GM12878 (cell line): ENCODE measurements around the gene AKT1. TPM values are rescaled to one million over a fixed set of nuclear protein-coding genes. Genes with fewer than 3 reads are reported as not detected.

ENCODE experiments used
- ATAC-seq: fragments of 200-7000 bp; cut with Tn5 transposase; 3 replicates; pipeline ENCODE4 v1.9.1; 2020; ENCODE audit warnings: mild to moderate bottlenecking, moderate library complexity
- BruUV-seq: library from RNA; stranded (reverse); fragments of 400-500 nt; replicated peaks from 2 replicates; lab custom pipeline; 2021; lab: Mats Ljungman, UMichigan
- CTCF ChIA-PET: fragments of 300-600 bp; sonication (Branson Sonifier 250); formaldehyde crosslinking; extraction: SDS; loops from one replicate; lab custom pipeline; 2021; ENCODE audit warnings: inconsistent platforms; lab: Yijun Ruan, JAX
- POLR2A ChIA-PET: fragments of 350-600 bp; formaldehyde crosslinking; extraction: SDS; loops from one replicate; lab custom pipeline; 2021; ENCODE audit warnings: inconsistent platforms; lab: Charles Lee
- RAD21 ChIA-PET: fragments of 300-600 bp; sonication (Branson Sonifier 250); formaldehyde crosslinking; loops from one replicate; lab custom pipeline; 2023; ENCODE audit warnings: antibody characterized with exemption; ENCODE audit not compliant: unreplicated experiment; lab: Charles Lee
- SMC1A ChIA-PET: fragments of 300-600 bp; sonication (Branson Sonifier 250); formaldehyde crosslinking; loops from one replicate; lab custom pipeline; 2023; ENCODE audit not compliant: unreplicated experiment, uncharacterized antibody; lab: Charles Lee
- DNase-seq: peaks from one replicate; pipeline ENCODE4 v3.0.0-alpha.2; 2011; ENCODE audit warnings: low read depth, low spot score
- FAIRE-seq: peaks from 3 replicates; lab custom pipeline; 2011; peaks lifted over from hg19 to GRCh38; lab: Jason Lieb, UNC
- H2AFZ ChIP-seq: 2 replicates; pipeline ENCODE4 v1.6.0; 2011; ENCODE audit warnings: low read depth, low read length, control low read depth; ENCODE audit not compliant: control insufficient read depth
- H3K27ac ChIP-seq: 2 replicates; pipeline ENCODE4 v1.5.1; 2011; ENCODE audit warnings: control low read depth; ENCODE audit not compliant: control insufficient read depth, insufficient read depth
- H3K27me3 ChIP-seq, 2 experiments: replicated peaks in 1 of 2; 2 replicates each; pipeline versions ENCODE4 v1.6.0 to v1.6.1; 2011; ENCODE audit warnings: low read length in 1 of 2; ENCODE audit not compliant: control insufficient read depth in 2 of 2, insufficient read depth in 2 of 2
- H3K36me3 ChIP-seq, 2 experiments: 2 replicates each; pipeline ENCODE4 v1.5.1; 2011; ENCODE audit warnings: low read length in 1 of 2; ENCODE audit not compliant: control insufficient read depth in 2 of 2, insufficient read depth in 2 of 2
- H3K4me1 ChIP-seq: 2 replicates; pipeline ENCODE4 v1.6.1; 2011; ENCODE audit warnings: mild to moderate bottlenecking, low read length, moderate library complexity, mixed read lengths; ENCODE audit not compliant: control insufficient read depth, insufficient read depth
- H3K4me2 ChIP-seq: 2 replicates; pipeline ENCODE4 v1.6.0; 2011; ENCODE audit warnings: control low read depth; ENCODE audit not compliant: control insufficient read depth, insufficient read depth
- H3K4me3 ChIP-seq: fragments of 200-600 bp; sonication (generic); 2 replicates; pipeline ENCODE4 v1.5.1; 2016
- H3K79me2 ChIP-seq: 2 replicates; pipeline ENCODE4 v1.6.0; 2011; ENCODE audit warnings: low read length; ENCODE audit not compliant: control insufficient read depth, insufficient read depth
- H3K9ac ChIP-seq: 2 replicates; pipeline ENCODE4 v1.8.0; 2011; ENCODE audit warnings: low read length, control low read depth, mixed read lengths; ENCODE audit not compliant: control insufficient read depth, insufficient read depth
- H3K9me3 ChIP-seq: replicated peaks from 3 replicates; pipeline ENCODE4 v1.5.1; 2011; ENCODE audit warnings: mild to moderate bottlenecking, low read length; ENCODE audit not compliant: control insufficient read depth, insufficient read depth
- H4K20me1 ChIP-seq: 2 replicates; pipeline ENCODE4 v1.6.0; 2011; ENCODE audit not compliant: control insufficient read depth, insufficient read depth
- BMI1 ChIP-seq: fragments of 450-650 bp; IDR thresholded peaks from 2 replicates; pipeline ENCODE4 v1.6.1; 2016; ENCODE audit warnings: mild to moderate bottlenecking, moderate library complexity, borderline replicate concordance
- CEBPZ ChIP-seq: fragments of 150-350 bp; IDR thresholded peaks from 2 replicates; pipeline ENCODE4 v1.6.1; 2016; ENCODE audit warnings: low read depth, low read length
- ESRRA ChIP-seq: IDR thresholded peaks from 2 replicates; pipeline ENCODE4 v1.6.1; 2012; ENCODE audit warnings: mild to moderate bottlenecking, low read length, improper control_type of control experiment
- HSF1 ChIP-seq: fragments of 150-350 bp; IDR thresholded peaks from 2 replicates; pipeline ENCODE4 v1.6.1; 2014; ENCODE audit warnings: mild to moderate bottlenecking, low read depth, low read length
- IRF3 ChIP-seq: fragments of 450-650 bp; IDR thresholded peaks from 2 replicates; pipeline ENCODE4 v1.6.1; 2014; ENCODE audit warnings: mild to moderate bottlenecking
- MEF2B ChIP-seq: fragments of 450-650 bp; IDR thresholded peaks from 2 replicates; pipeline ENCODE4 v1.6.1; 2018; ENCODE audit warnings: mild to moderate bottlenecking, moderate library complexity; ENCODE audit not compliant: partially characterized antibody, poor library complexity, severe bottlenecking
- NR2F1 ChIP-seq: fragments of 450-650 bp; conservative IDR thresholded peaks from 2 replicates; pipeline ENCODE4 v1.6.1; 2017; ENCODE audit warnings: mild to moderate bottlenecking
- POLR2A ChIP-seq: IDR thresholded peaks from 2 replicates; pipeline ENCODE4 v1.6.1; 2011; ENCODE audit warnings: low read depth, mild to moderate bottlenecking, low read length
- WGBS: methylation state at CpG from one replicate; pipeline ENCODE4 v1.1.6; 2016; ENCODE audit warnings: low lambda C conversion rate; ENCODE audit not compliant: insufficient replicate concordance, insufficient coverage; ENCODE audit errors: missing lambda C conversion rate; 5-methylcytosine and 5-hydroxymethylcytosine counted together
- in situ Hi-C: fragments of 300-500 bp; cut with MboI; formaldehyde crosslinking; loops from 9 replicates; pipeline ENCODE4 v1.14.3; 2018; ENCODE audit warnings: mixed read lengths
- intact Hi-C: fragments of 100-400 bp; cut with micrococcal nuclease; formaldehyde crosslinking; loops from one replicate; pipeline ENCODE4 v1.14.2; 2022; ENCODE audit not compliant: unreplicated experiment
- polyA plus RNA-seq, 11 experiments: library from polyadenylated mRNA; depleted of rRNA in 4 of 11; unstranded in 6 of 11; stranded (reverse) in 5 of 11; fragments of >200 nt; fragmentation: Nextera tagmentation in 4 of 11; fragmentation: Illumina TruSeq in 1 of 11; extraction: Ambion mirVana in 4 of 11; extraction: Trizol in 1 of 11; gene quantifications; 1 replicate in 1 of 11; 2 replicates in 10 of 11; pipeline versions ENCODE4 v1.2.1 to v1.2.3, GENCODE V29; 2011 to 2016; ENCODE audit warnings: inconsistent platforms in 2 of 11, missing spikeins in 2 of 11, low read depth in 1 of 11
- total RNA-seq, 4 experiments: library from RNA; depleted of rRNA in 3 of 4; stranded (reverse); fragments of >200 nt in 3 of 4; fragmentation: Illumina TruSeq in 1 of 4; extraction: Trizol in 1 of 4; gene quantifications; 2 replicates each; pipeline versions ENCODE4 v1.2.1 to v1.2.3, GENCODE V29; 2013 to 2021

The AKT1 gene
- total and polyA plus RNA-seq, 10 of the 15 experiments (the other 5 are each of a cell fraction or from before 2014, with no cell fraction given): 0.63 to 110 (median 58.9) TPM

- intact Hi-C loops (no loop called here), in situ Hi-C loops (no loop called here)
- Histone ChIP-seq H2AFZ (no peak overlapping the region), H3K27me3 (no peaks in the 10 kb centered on the region), H3K27ac (no peak overlapping the region), H3K9ac (no peak overlapping the region), H3K36me3 (peaks cover 5 to 17% of the 10 kb centered on the region in 2 experiments; a peak in 3 of 4 replicates), H3K9me3 (no peaks in the 10 kb centered on the region; the same call in 2 of the 3 replicates), H4K20me1 (no peaks in the 10 kb centered on the region), H3K79me2 (no peaks in the 10 kb centered on the region), H3K4me2 (no peak overlapping the region), H3K4me1 (no peaks in the 10 kb centered on the region; the same call in 1 of the 2 replicates), H3K4me3 (no peak overlapping the region)
- DNase-seq: no peak
- ATAC-seq: no peak
- no peak for TF ChIP-seq IRF3
- TF ChIP-seq POLR2A: 0 out of 2 replicates have a peak, but pooled peaks have one; percentile 34
- BruUV-seq: no TSS peak
- POLR2A ChIA-PET: no interaction called here
- RAD21 ChIA-PET: interaction anchor here (3.5 kb wide), 1 partner anchor 17 kb away, joined by 8 read pairs; the partner anchor contains the start of gene SIVA1
- FAIRE-seq: no peak
- CTCF ChIA-PET: interaction anchor here (1.6 to 2.8 kb wide), 2 partner anchors 17 to 56 kb away, joined by 13 to 16 read pairs; partner anchors contain the start of gene SIVA1
- SMC1A ChIA-PET: no interaction called here
- 90% methylated on average over 21 of the region's 24 CpGs for WGBS
Measured at GRCh38 chr14:104770072-104770579, 25.4 kb downstream of the AKT1 start.

GRCh38 chr14:104769324-104770071 lies 26.1 kb downstream of the AKT1 start:
- Histone ChIP-seq H3K36me3 (peaks cover 5 to 14% of the 10 kb centered on the region in 2 experiments; a peak in 3 of 4 replicates), H4K20me1 (no peaks in the 10 kb centered on the region), H3K4me2 (no peak overlapping the region), H3K27me3 (no peaks in the 10 kb centered on the region), H3K4me1 (no peaks in the 10 kb centered on the region; the same call in 1 of the 2 replicates), H2AFZ (no peak overlapping the region), H3K4me3 (no peak overlapping the region), H3K9me3 (no peaks in the 10 kb centered on the region; the same call in 2 of the 3 replicates), H3K9ac (no peak overlapping the region), H3K79me2 (no peaks in the 10 kb centered on the region), H3K27ac (no peak overlapping the region)
- DNase-seq (no peak), ATAC-seq (no peak), FAIRE-seq (no peak)
- WGBS: 89% methylated on average over 18 of the region's 18 CpGs
- ChIA-PET CTCF (interaction anchor here (0.6 to 3.0 kb wide), 6 partner anchors 17 to 79 kb away, joined by 3 to 48 read pairs (median 10); partner anchors contain the start of gene SIVA1), SMC1A (interaction anchor here (1.1 to 1.5 kb wide), 2 partner anchors 42 to 56 kb away, joined by 3 to 6 read pairs; no protein-coding TSS in a partner anchor), RAD21 (interaction anchor here (1.7 to 3.5 kb wide), 2 partner anchors 17 to 57 kb away, joined by 8 to 33 read pairs; partner anchors contain the start of gene SIVA1), POLR2A (interaction anchor here (1.5 kb wide), 1 partner anchor 57 kb away, joined by 5 read pairs; no protein-coding TSS in a partner anchor)
- intact Hi-C loops (no loop called here), in situ Hi-C loops (loop anchor here (5.0 kb wide), 1 partner anchor 53 kb away; no protein-coding TSS in a partner anchor)
- TSS peak; percentile 82 for BruUV-seq
- TF ChIP-seq ESRRA (no peak), BMI1 (no peak), MEF2B (no peak), HSF1 (no peak), NR2F1 (no peak), CEBPZ (no peak)
